ENCODE data around the gene VAT1L. TPM values are rescaled to one million over a fixed set of nuclear protein-coding genes. Genes with fewer than 3 reads are reported as not detected.

Gene VAT1L
- total and polyA plus RNA-seq, 2 experiments from 2014 or later, result 3.1 to 5.9 TPM

DNA sequence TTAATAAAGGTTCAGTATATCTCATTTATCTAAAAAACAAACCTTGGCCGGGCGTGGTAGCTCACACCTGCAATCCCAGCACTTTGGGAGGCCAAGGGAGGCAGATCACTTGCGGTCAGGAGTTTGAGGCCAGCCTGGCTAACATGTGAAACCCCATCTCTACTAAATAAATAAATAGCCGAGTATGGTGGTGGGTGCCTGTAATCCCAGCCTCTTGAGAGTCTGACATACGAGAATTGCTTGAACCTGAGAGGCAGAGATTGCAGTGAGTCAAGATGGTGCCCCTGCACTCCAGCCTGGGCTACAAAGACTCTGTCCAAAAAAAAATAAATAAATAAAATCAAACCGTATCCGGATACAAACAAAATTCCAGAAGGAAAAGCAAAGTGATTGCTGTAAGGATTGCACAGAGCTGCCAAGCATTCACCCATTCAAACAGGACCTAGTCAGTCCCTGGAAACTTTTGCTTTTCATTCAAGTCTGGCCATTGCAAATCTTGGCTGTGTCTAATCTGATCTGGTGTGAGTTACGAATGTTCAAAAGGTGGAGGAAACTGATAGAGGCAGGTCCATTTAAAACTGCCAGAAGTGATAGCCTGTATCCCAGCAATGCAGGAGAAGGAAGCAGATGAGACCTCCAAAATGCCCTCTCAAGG, 131.5 kb downstream of the VAT1L start:
- no peak for DNase-seq (ENCODE audit: low spot score)
- H3K9me3 ChIP-seq (ENCODE audit: low read depth), result no peaks in the 10 kb centered on the region
- no peak overlapping the region for H3K27ac ChIP-seq
- 76% methylated on average over 8 of the region's 8 CpGs for WGBS (ENCODE audit: low lambda C conversion rate, missing lambda C conversion rate)
- no peak overlapping the region for H3K4me3 ChIP-seq
- H3K4me2 ChIP-seq, result no peak overlapping the region
- no peaks in the 10 kb centered on the region for H4K20me1 ChIP-seq (ENCODE audit: insufficient read depth, poor library complexity, severe bottlenecking)
- no peaks in the 10 kb centered on the region for H3K27me3 ChIP-seq
- no peak overlapping the region for H2AFZ ChIP-seq
- TF ChIP-seq EZH2phosphoT487 (IDR thresholded peaks at IDR 0.05; ENCODE audit: low read depth, severe bottlenecking, unreplicated experiment) (no peak), EZH2 (IDR thresholded peaks at IDR 0.05; ENCODE audit: borderline replicate concordance) (no peak)
- TF ChIP-seq, protein P1, sequence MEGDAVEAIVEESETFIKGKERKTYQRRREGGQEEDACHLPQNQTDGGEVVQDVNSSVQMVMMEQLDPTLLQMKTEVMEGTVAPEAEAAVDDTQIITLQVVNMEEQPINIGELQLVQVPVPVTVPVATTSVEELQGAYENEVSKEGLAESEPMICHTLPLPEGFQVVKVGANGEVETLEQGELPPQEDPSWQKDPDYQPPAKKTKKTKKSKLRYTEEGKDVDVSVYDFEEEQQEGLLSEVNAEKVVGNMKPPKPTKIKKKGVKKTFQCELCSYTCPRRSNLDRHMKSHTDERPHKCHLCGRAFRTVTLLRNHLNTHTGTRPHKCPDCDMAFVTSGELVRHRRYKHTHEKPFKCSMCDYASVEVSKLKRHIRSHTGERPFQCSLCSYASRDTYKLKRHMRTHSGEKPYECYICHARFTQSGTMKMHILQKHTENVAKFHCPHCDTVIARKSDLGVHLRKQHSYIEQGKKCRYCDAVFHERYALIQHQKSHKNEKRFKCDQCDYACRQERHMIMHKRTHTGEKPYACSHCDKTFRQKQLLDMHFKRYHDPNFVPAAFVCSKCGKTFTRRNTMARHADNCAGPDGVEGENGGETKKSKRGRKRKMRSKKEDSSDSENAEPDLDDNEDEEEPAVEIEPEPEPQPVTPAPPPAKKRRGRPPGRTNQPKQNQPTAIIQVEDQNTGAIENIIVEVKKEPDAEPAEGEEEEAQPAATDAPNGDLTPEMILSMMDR (IDR thresholded peaks at IDR 0.05; ENCODE audit: poor library complexity), result no peak
- H3K79me2 ChIP-seq, result no peaks in the 10 kb centered on the region
- H3K9me2 ChIP-seq (replicated peaks; ENCODE audit: insufficient read depth), result no peaks in the 10 kb centered on the region
- H3K4me1 ChIP-seq (ENCODE audit: insufficient read depth), result peaks cover 10% of the 10 kb centered on the region
- no peaks in the 10 kb centered on the region for H3K36me3 ChIP-seq (replicated peaks; ENCODE audit: insufficient read depth, low read depth)

- Histone ChIP-seq H3K27ac (no peak overlapping the region), H3K36me3 (replicated peaks; ENCODE audit: insufficient read depth, low read depth) (no peaks in the 10 kb centered on the region), H4K20me1 (ENCODE audit: insufficient read depth, poor library complexity, severe bottlenecking) (no peaks in the 10 kb centered on the region), H3K4me3 (no peak overlapping the region), H2AFZ (no peak overlapping the region), H3K4me1 (ENCODE audit: insufficient read depth) (peaks cover 10% of the 10 kb centered on the region), H3K79me2 (no peaks in the 10 kb centered on the region), H3K9me3 (ENCODE audit: low read depth) (no peaks in the 10 kb centered on the region), H3K4me2 (no peak overlapping the region), H3K9me2 (replicated peaks; ENCODE audit: insufficient read depth) (no peaks in the 10 kb centered on the region), H3K27me3 (no peaks in the 10 kb centered on the region)
- TF ChIP-seq, protein P1 (IDR thresholded peaks at IDR 0.05; ENCODE audit: poor library complexity), result no peak
- TF ChIP-seq EZH2phosphoT487 (IDR thresholded peaks at IDR 0.05; ENCODE audit: low read depth, severe bottlenecking, unreplicated experiment), result no peak
- no peak for TF ChIP-seq EZH2 (IDR thresholded peaks at IDR 0.05; ENCODE audit: borderline replicate concordance)
- no peak for DNase-seq (ENCODE audit: low spot score)
- 71% methylated on average over 4 of the region's 4 CpGs for WGBS (ENCODE audit: low lambda C conversion rate, missing lambda C conversion rate)
Observed at GRCh38 chr16:77920984-77921383, 132.6 kb downstream of the VAT1L start.

DNA sequence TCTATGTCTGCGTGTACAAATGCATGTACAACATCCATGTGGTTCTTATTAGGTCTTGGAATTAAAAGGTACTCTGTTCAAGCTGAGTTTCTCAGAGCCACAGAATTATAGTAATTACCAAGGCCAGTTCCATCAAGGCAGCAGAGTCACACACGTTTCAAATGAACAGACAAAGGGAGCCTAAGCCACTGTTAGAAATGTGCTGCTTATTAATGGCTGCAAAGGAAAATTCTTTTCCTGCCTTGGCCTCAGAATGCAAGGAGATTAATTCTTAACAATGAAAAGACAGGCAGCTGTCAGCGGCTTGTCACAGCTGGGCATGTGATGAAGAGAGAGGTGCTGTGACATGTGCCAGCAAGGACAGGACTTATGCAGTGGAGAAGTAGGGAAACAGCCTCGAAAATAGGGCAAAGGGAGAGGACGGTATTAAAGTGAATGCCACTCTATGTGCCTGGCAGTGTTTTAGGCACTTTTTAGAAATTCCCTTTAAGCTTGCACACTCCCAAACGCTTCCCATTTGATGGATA, 133.9 kb downstream of the VAT1L start:
- no peaks in the 10 kb centered on the region for H3K79me2 ChIP-seq

More for the DNA sequence above, 133.9 kb downstream of the VAT1L start:
- no peaks in the 10 kb centered on the region for H3K9me3 ChIP-seq (ENCODE audit: low read depth)
- no peak overlapping the region for H3K4me2 ChIP-seq
- no peak for DNase-seq (ENCODE audit: low spot score)
- H3K36me3 ChIP-seq (replicated peaks; ENCODE audit: insufficient read depth, low read depth), result no peaks in the 10 kb centered on the region
- WGBS (ENCODE audit: low lambda C conversion rate, missing lambda C conversion rate), result 79% methylated on average over 6 of the region's 6 CpGs
- no peak overlapping the region for H3K4me3 ChIP-seq
- no peaks in the 10 kb centered on the region for H4K20me1 ChIP-seq (ENCODE audit: insufficient read depth, poor library complexity, severe bottlenecking)
- no peaks in the 10 kb centered on the region for H3K9me2 ChIP-seq (replicated peaks; ENCODE audit: insufficient read depth)
- peaks cover 10% of the 10 kb centered on the region for H3K4me1 ChIP-seq (ENCODE audit: insufficient read depth)
- H3K27me3 ChIP-seq, result no peaks in the 10 kb centered on the region
- no peak overlapping the region for H2AFZ ChIP-seq
- TF ChIP-seq, protein P1 (IDR thresholded peaks at IDR 0.05; ENCODE audit: poor library complexity), result no peak
- TF ChIP-seq EZH2 (IDR thresholded peaks at IDR 0.05; ENCODE audit: borderline replicate concordance), result no peak
- no peak for TF ChIP-seq EZH2phosphoT487 (IDR thresholded peaks at IDR 0.05; ENCODE audit: low read depth, severe bottlenecking, unreplicated experiment)
- no peak overlapping the region for H3K27ac ChIP-seq
